ENCODE data around the gene FRRS1L. TPM values are rescaled to one million over a fixed set of nuclear protein-coding genes. Genes with fewer than 3 reads are reported as not detected.
A peak's percentile ranks its signal among the peaks of the same experiment; 100 is the strongest.

FRRS1L gene
- total RNA-seq, 4 donors from 2014 or later = 0.05 to 0.42 TPM; not detected in 2

GRCh38 chr9:109205526-109205925, 38.5 kb upstream of the FRRS1L start:
- TF ChIP-seq POLR2A (IDR thresholded peaks at IDR 0.05) = no peak
- no peak for TF ChIP-seq CTCF (IDR thresholded peaks at IDR 0.05)
- 68 to 72% methylated on average over 1 of the region's 1 CpG for WGBS, 2 donors
- no peak overlapping the region for H3K4me3 ChIP-seq (ENCODE audit: low read depth, poor library complexity, severe bottlenecking)
- intact Hi-C loops (cut with DNase I; ENCODE audit: low total_unique reads) = no loop called here
- no peak for DNase-seq (ENCODE audit: low spot score in 2 of 2)

GRCh38 chr9:109203761-109204360, 36.8 kb upstream of the FRRS1L start:
- DNase-seq (ENCODE audit: low spot score in 2 of 2) = peak in 1 of 2 donors; percentile 42
- WGBS, 2 donors = 82 to 84% methylated on average over 4 of the region's 4 CpGs
- no peak overlapping the region for H3K4me3 ChIP-seq (ENCODE audit: low read depth, poor library complexity, severe bottlenecking)
- intact Hi-C loops (cut with DNase I; ENCODE audit: low total_unique reads) = no loop called here
- no peak for TF ChIP-seq POLR2A (IDR thresholded peaks at IDR 0.05)
- TF ChIP-seq CTCF (IDR thresholded peaks at IDR 0.05) = no peak

GRCh38 chr9:109199676-109200075, 32.6 kb upstream of the FRRS1L start:
- H3K4me3 ChIP-seq (ENCODE audit: low read depth, poor library complexity, severe bottlenecking) = no peak overlapping the region
- intact Hi-C loops (cut with DNase I; ENCODE audit: low total_unique reads) = no loop called here
- 90% methylated on average over 5 of the region's 5 CpGs for WGBS, 2 donors
- DNase-seq (ENCODE audit: low spot score in 2 of 2) = peak in 1 of 2 donors; percentile 60
- no peak for TF ChIP-seq POLR2A (IDR thresholded peaks at IDR 0.05)
- no peak for TF ChIP-seq CTCF (IDR thresholded peaks at IDR 0.05)

- TF ChIP-seq CTCF (IDR thresholded peaks at IDR 0.05) = no peak
- TF ChIP-seq POLR2A (IDR thresholded peaks at IDR 0.05) = no peak
- peak in 1 of 2 donors; percentile 34 for DNase-seq (ENCODE audit: low spot score in 2 of 2)
- no peak overlapping the region for H3K4me3 ChIP-seq (ENCODE audit: low read depth, poor library complexity, severe bottlenecking)
- intact Hi-C loops (cut with DNase I; ENCODE audit: low total_unique reads) = no loop called here
- WGBS, 2 donors = 64 to 77% methylated on average over 6 of the region's 6 CpGs
Measured at GRCh38 chr9:109198736-109199382, 31.8 kb upstream of the FRRS1L start.

GRCh38 chr9:109193974-109194556, 27.0 kb upstream of the FRRS1L start:
- WGBS, 2 donors = 61 to 76% methylated on average over 11 of the region's 11 CpGs
- intact Hi-C loops (cut with DNase I; ENCODE audit: low total_unique reads) = no loop called here
- TF ChIP-seq CTCF (IDR thresholded peaks at IDR 0.05) (no peak), POLR2A (IDR thresholded peaks at IDR 0.05) (no peak)
- DNase-seq (ENCODE audit: low spot score in 2 of 2) = peak in 1 of 2 donors; percentile 68
- H3K4me3 ChIP-seq (ENCODE audit: low read depth, poor library complexity, severe bottlenecking) = no peak overlapping the region

Measured in lower leg skin (tissue), 4 donors.